ENCODE results near the gene ALAD.
"Not testable (repeated sequence)": the region's sequence is repeated elsewhere in the genome, so short reads cannot be mapped to it uniquely, and the experiment has no call there.

Gene ALAD

GRCh38 chr9:113387560-113388230 lies 13.4 kb downstream of the ALAD start:
- no peaks in the 10 kb centered on the region for H3K9me3 ChIP-seq (ENCODE audit: control insufficient read depth, low read length)
- H3K4me3 ChIP-seq (ENCODE audit: insufficient read depth, low read depth, low read length, poor library complexity, severe bottlenecking), result no peak overlapping the region
- H3K27me3 ChIP-seq (replicated peaks; ENCODE audit: control insufficient read depth, insufficient read depth, low read length, poor library complexity, severe bottlenecking), result no peaks in the 10 kb centered on the region
- peaks cover 53% of the 10 kb centered on the region for H3K36me3 ChIP-seq (ENCODE audit: control insufficient read depth, insufficient read depth, low read length)
- H3K4me1 ChIP-seq (ENCODE audit: control insufficient read depth, insufficient read depth, low read length, poor library complexity, severe bottlenecking), result no peaks in the 10 kb centered on the region
- DNase-seq, result no peak
- H3K27ac ChIP-seq (ENCODE audit: insufficient read depth, low read length, poor library complexity, severe bottlenecking), result no peak overlapping the region

- Histone ChIP-seq H3K36me3 (ENCODE audit: control insufficient read depth, insufficient read depth, low read length) (peaks cover 49% of the 10 kb centered on the region), H3K9me3 (ENCODE audit: control insufficient read depth, low read length) (no peaks in the 10 kb centered on the region), H3K4me1 (ENCODE audit: control insufficient read depth, insufficient read depth, low read length, poor library complexity, severe bottlenecking) (no peaks in the 10 kb centered on the region), H3K27ac (ENCODE audit: insufficient read depth, low read length, poor library complexity, severe bottlenecking) (no peak overlapping the region), H3K4me3 (ENCODE audit: insufficient read depth, low read depth, low read length, poor library complexity, severe bottlenecking) (no peak overlapping the region), H3K27me3 (replicated peaks; ENCODE audit: control insufficient read depth, insufficient read depth, low read length, poor library complexity, severe bottlenecking) (no peaks in the 10 kb centered on the region)
- no peak for DNase-seq
Observed at GRCh38 chr9:113386571-113387393, 14.3 kb downstream of the ALAD start.

- no peak for DNase-seq
- Histone ChIP-seq H3K4me3 (ENCODE audit: insufficient read depth, low read depth, low read length, poor library complexity, severe bottlenecking) (no peak overlapping the region), H3K36me3 (ENCODE audit: control insufficient read depth, insufficient read depth, low read length) (peaks cover 5% of the 10 kb centered on the region), H3K27ac (ENCODE audit: insufficient read depth, low read length, poor library complexity, severe bottlenecking) (no peak overlapping the region), H3K4me1 (ENCODE audit: control insufficient read depth, insufficient read depth, low read length, poor library complexity, severe bottlenecking) (no peaks in the 10 kb centered on the region), H3K27me3 (replicated peaks; ENCODE audit: control insufficient read depth, insufficient read depth, low read length, poor library complexity, severe bottlenecking) (no peaks in the 10 kb centered on the region), H3K9me3 (ENCODE audit: control insufficient read depth, low read length) (no peaks in the 10 kb centered on the region)
Observed at GRCh38 chr9:113381909-113382411, 19.1 kb downstream of the ALAD start.

GRCh38 chr9:113381441-113381840 lies 19.6 kb downstream of the ALAD start:
- not testable (repeated sequence) for H3K36me3 ChIP-seq (ENCODE audit: control insufficient read depth, insufficient read depth, low read length); H3K4me1 ChIP-seq (ENCODE audit: control insufficient read depth, insufficient read depth, low read length, poor library complexity, severe bottlenecking); H3K27me3 ChIP-seq (replicated peaks; ENCODE audit: control insufficient read depth, insufficient read depth, low read length, poor library complexity, severe bottlenecking); H3K4me3 ChIP-seq (ENCODE audit: insufficient read depth, low read depth, low read length, poor library complexity, severe bottlenecking); H3K9me3 ChIP-seq (ENCODE audit: control insufficient read depth, low read length); DNase-seq; H3K27ac ChIP-seq (ENCODE audit: insufficient read depth, low read length, poor library complexity, severe bottlenecking)

DNA sequence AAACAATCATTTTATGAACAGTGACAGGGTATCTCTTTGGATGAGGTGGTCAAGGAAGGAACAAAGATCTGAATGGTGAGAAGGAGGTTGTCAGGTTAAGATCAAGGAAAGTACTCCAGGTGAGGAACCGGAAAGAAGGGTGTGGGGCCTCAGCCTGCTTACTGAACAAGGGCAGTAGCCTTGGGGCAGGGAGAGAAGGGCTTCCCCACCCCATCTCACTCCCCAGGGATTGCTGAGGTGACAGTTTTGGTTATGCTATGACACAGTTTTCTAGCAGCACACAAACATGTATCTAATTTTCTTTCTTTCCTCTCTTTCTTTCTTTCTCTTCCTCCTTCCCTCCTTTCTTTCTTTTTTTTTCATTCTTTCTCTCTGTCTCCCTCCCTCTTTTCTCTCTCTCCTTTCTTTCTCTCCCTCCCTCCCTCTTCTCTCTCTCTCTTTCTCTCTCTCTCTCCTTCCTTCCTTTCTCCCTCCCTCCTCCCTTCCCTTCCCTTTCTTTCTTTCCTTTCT lies 20.2 kb downstream of the ALAD start:
- Histone ChIP-seq H3K9me3 (ENCODE audit: control insufficient read depth, low read length) (no peaks in the 10 kb centered on the region), H3K36me3 (ENCODE audit: control insufficient read depth, insufficient read depth, low read length) (no peaks in the 10 kb centered on the region), H3K4me1 (ENCODE audit: control insufficient read depth, insufficient read depth, low read length, poor library complexity, severe bottlenecking) (no peaks in the 10 kb centered on the region), H3K4me3 (ENCODE audit: insufficient read depth, low read depth, low read length, poor library complexity, severe bottlenecking) (no peak overlapping the region), H3K27me3 (replicated peaks; ENCODE audit: control insufficient read depth, insufficient read depth, low read length, poor library complexity, severe bottlenecking) (no peaks in the 10 kb centered on the region), H3K27ac (ENCODE audit: insufficient read depth, low read length, poor library complexity, severe bottlenecking) (no peak overlapping the region)
- DNase-seq, result no peak

DNA sequence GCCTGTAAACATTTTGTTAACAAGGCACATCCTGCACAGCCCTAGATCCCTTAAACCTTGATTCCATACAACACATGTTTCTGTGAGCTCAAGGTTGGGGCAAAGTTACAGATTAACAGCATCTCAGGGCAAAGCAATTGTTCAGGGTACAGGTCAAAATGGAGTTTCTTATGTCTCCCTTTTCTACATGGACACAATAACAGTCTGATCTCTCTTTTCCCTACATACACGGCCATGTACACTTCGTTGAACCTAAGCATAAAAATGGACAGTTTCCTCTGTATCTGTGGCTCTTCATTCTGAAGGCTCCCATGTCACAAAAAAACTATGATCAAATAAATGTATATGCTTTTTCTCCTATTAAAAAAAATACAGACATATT lies 21.3 kb downstream of the ALAD start:
- not testable (repeated sequence) for H3K4me3 ChIP-seq (ENCODE audit: insufficient read depth, low read depth, low read length, poor library complexity, severe bottlenecking); DNase-seq; H3K27ac ChIP-seq (ENCODE audit: insufficient read depth, low read length, poor library complexity, severe bottlenecking)

GRCh38 chr9:113379094-113379828 lies 21.8 kb downstream of the ALAD start:
- not testable (repeated sequence) for H3K27me3 ChIP-seq (replicated peaks; ENCODE audit: control insufficient read depth, insufficient read depth, low read length, poor library complexity, severe bottlenecking); H3K9me3 ChIP-seq (ENCODE audit: control insufficient read depth, low read length); H3K4me1 ChIP-seq (ENCODE audit: control insufficient read depth, insufficient read depth, low read length, poor library complexity, severe bottlenecking); H3K36me3 ChIP-seq (ENCODE audit: control insufficient read depth, insufficient read depth, low read length); H3K27ac ChIP-seq (ENCODE audit: insufficient read depth, low read length, poor library complexity, severe bottlenecking); DNase-seq; H3K4me3 ChIP-seq (ENCODE audit: insufficient read depth, low read depth, low read length, poor library complexity, severe bottlenecking)

More for the DNA sequence above, 21.3 kb downstream of the ALAD start:
- H3K36me3 ChIP-seq (ENCODE audit: control insufficient read depth, insufficient read depth, low read length); H3K9me3 ChIP-seq (ENCODE audit: control insufficient read depth, low read length); H3K4me1 ChIP-seq (ENCODE audit: control insufficient read depth, insufficient read depth, low read length, poor library complexity, severe bottlenecking); H3K27me3 ChIP-seq (replicated peaks; ENCODE audit: control insufficient read depth, insufficient read depth, low read length, poor library complexity, severe bottlenecking): not testable (repeated sequence)

GRCh38 chr9:113376634-113377567 lies 24.2 kb downstream of the ALAD start, which contains the start of gene HDHD3:
Gene HDHD3 (minus strand): TSS chr9:113376986. CDS start chr9:113374354, 2,632 bp downstream.
- DNase-seq, result peak; percentile 65 to 71 (median 69)
- peaks cover 3% of the 10 kb centered on the region for H3K4me1 ChIP-seq (ENCODE audit: control insufficient read depth, insufficient read depth, low read length, poor library complexity, severe bottlenecking)
- peak within 1 kb of the TSS; percentile 75 for H3K27ac ChIP-seq (ENCODE audit: insufficient read depth, low read length, poor library complexity, severe bottlenecking)
- peak within 1 kb of the TSS; percentile 93 for H3K4me3 ChIP-seq (ENCODE audit: insufficient read depth, low read depth, low read length, poor library complexity, severe bottlenecking)
- H3K9me3 ChIP-seq (ENCODE audit: control insufficient read depth, low read length), result no peaks in the 10 kb centered on the region
- H3K27me3 ChIP-seq (replicated peaks; ENCODE audit: control insufficient read depth, insufficient read depth, low read length, poor library complexity, severe bottlenecking), result no peaks in the 10 kb centered on the region
- peaks cover 17% of the 10 kb centered on the region for H3K36me3 ChIP-seq (ENCODE audit: control insufficient read depth, insufficient read depth, low read length)
